Heart left ventricle (tissue), 13 donors: ENCODE results near the gene SULF2.

ENCODE experiments used
- POLR2A ChIP-seq, 2 donors: fragments of 450-650 bp; IDR thresholded peaks; one replicate each; pipeline ENCODE4 v1.6.1; 2017; ENCODE audit warnings: antibody characterized with exemption in 2 of 2, mild to moderate bottlenecking in 2 of 2, moderate library complexity in 2 of 2
- TF ChIP-seq, protein P1 (sequence below), 12 donors: fragments of 200-600 bp; sonication (generic) in 4 of 12; IDR thresholded peaks; one replicate each; pipeline versions ENCODE4 v1.5.0 to v1.8.0; 2018 to 2022; ENCODE audit warnings: antibody characterized with exemption in 12 of 12, mild to moderate bottlenecking in 5 of 12
- donor health status: ischemic (EF 13 %, LVEDD 7.1; RV severe dilation, severe dysfunction).
- donor health status: DM: no; HTN: yes; CAD: no.
- donor health status: DM: no; HTN: no; CAD: no.
- donor health status: ischemic (EF 25% LVEDD 6.9; RV normal size, moderate dysfunction).
- donor health status: ischemic (EF 25% LVEDD 5.7; RV mildly dilated, moderate dysfunction).
- donor health status: ischemic (EF 35%, LVEDD 5.7; RV mildly dilated, moderate dysfunction).
- donor health status: nonischemic (EF 11% LVEDD 7.7; RV severe dilation, severe dysfunction).
- donor health status: DM: yes; HTN: yes; CAD: no.
- donor health status: PGD.
- donor health status: ischemic (EF 29% LVEDD 5.4; RV normal size, mild dysfunction).
- donor health status: nonischemic (EF 23%, LVEDD 6.1; RV moderate dilation, normal function).

DNA sequence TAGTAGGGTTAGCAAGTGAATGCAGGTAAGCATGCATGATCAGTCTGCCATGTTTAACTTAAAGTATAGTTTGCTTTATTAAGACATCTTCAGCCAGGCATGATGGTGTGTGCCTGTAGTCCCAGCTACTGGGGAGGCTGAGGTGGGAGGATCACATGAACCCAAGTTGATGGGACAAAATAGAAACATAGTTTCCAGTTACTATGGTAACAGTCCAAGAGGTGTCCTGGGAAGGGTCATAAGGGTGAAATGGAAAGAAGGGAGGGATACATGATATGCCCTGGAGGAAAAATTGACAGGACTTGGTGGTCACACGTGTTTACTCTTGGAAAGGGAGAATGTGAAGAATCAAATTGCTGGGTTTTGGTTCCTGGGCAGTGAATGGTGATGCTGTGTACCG, 139.6 kb downstream of the SULF2 start:
- TF ChIP-seq POLR2A (IDR thresholded peaks at IDR 0.05), result no peak
- TF ChIP-seq, protein P1, sequence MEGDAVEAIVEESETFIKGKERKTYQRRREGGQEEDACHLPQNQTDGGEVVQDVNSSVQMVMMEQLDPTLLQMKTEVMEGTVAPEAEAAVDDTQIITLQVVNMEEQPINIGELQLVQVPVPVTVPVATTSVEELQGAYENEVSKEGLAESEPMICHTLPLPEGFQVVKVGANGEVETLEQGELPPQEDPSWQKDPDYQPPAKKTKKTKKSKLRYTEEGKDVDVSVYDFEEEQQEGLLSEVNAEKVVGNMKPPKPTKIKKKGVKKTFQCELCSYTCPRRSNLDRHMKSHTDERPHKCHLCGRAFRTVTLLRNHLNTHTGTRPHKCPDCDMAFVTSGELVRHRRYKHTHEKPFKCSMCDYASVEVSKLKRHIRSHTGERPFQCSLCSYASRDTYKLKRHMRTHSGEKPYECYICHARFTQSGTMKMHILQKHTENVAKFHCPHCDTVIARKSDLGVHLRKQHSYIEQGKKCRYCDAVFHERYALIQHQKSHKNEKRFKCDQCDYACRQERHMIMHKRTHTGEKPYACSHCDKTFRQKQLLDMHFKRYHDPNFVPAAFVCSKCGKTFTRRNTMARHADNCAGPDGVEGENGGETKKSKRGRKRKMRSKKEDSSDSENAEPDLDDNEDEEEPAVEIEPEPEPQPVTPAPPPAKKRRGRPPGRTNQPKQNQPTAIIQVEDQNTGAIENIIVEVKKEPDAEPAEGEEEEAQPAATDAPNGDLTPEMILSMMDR (IDR thresholded peaks at IDR 0.05), result no peak
